ENCODE results near the gene CREB3L1. TPM values are rescaled to one million over a fixed set of nuclear protein-coding genes. Genes with fewer than 3 reads are reported as not detected.

The CREB3L1 gene
- total and polyA plus RNA-seq, 2 donors (not counting 3 experiments of a cell fraction or from before 2014, with no cell fraction given) = 0.23 to 0.84 TPM

GRCh38 chr11:46330563-46331281 lies 53.3 kb downstream of the CREB3L1 start:
- no peak overlapping the region for H3K4me3 ChIP-seq (replicated peaks in 1 of 3; ENCODE audit: insufficient read depth in 1 of 3, low read depth in 1 of 3, low read length in 3 of 3)
- no peaks in the 10 kb centered on the region for H3K36me3 ChIP-seq (ENCODE audit: control insufficient read depth in 2 of 2, extremely low read depth in 1 of 2, insufficient read depth in 2 of 2, low read length in 2 of 2)
- intact Hi-C loops (cut with micrococcal nuclease) (no loop called here), dilution Hi-C loops (cut with MboI; ENCODE audit: extremely low pct_ligation_motif_present, low sequenced_read_pairs) (no loop called here)
- peaks cover 46 to 51% of the 10 kb centered on the region in 2 experiments for H3K27me3 ChIP-seq (ENCODE audit: control insufficient read depth in 2 of 2, insufficient read depth in 2 of 2, low read length in 2 of 2)
- H3K9me3 ChIP-seq (replicated peaks; ENCODE audit: control insufficient read depth, insufficient read depth, low read length) = no peaks in the 10 kb centered on the region
- H3K27ac ChIP-seq (ENCODE audit: insufficient read depth, low read depth, low read length) = no peak overlapping the region
- no peaks in the 10 kb centered on the region for H3K4me1 ChIP-seq (ENCODE audit: control insufficient read depth, extremely low read depth, insufficient read depth, low read length)
- CTCF ChIA-PET = interaction anchor here (0.9 to 4.0 kb wide), 9 partner anchors 9 to 41 kb away, joined by 3 to 30 read pairs (median 6); no protein-coding TSS in a partner anchor
- TF ChIP-seq MAX (IDR thresholded peaks at IDR 0.05; ENCODE audit: insufficient read depth, insufficient read length) = no peak
- TF ChIP-seq POLR2AphosphoS5 (IDR thresholded peaks at IDR 0.05; ENCODE audit: insufficient read depth, low read depth, low read length) = no peak
- no peak for TF ChIP-seq GATA2 (IDR thresholded peaks at IDR 0.05; ENCODE audit: insufficient read depth, insufficient read length, low read depth, low read length)
- no peak for TF ChIP-seq POLR2A (IDR thresholded peaks at IDR 0.05; ENCODE audit: low read depth, low read length)
- no peak for TF ChIP-seq MYC (IDR thresholded peaks at IDR 0.05; ENCODE audit: low read depth, low read length)
- no peak for TF ChIP-seq EZH2 (IDR thresholded peaks at IDR 0.05; ENCODE audit: borderline replicate concordance, low read depth, low read length, severe bottlenecking)
- TF ChIP-seq JUN (IDR thresholded peaks at IDR 0.05; ENCODE audit: borderline replicate concordance, insufficient read depth, insufficient read length, low read depth) = no peak
- no peak for TF ChIP-seq FOS (IDR thresholded peaks at IDR 0.05; ENCODE audit: borderline replicate concordance, insufficient read depth, low read length)
- TF ChIP-seq CTCF (IDR thresholded peaks at IDR 0.05; ENCODE audit: extremely low read depth in 1 of 2, insufficient read depth in 1 of 2, low read depth in 1 of 2, low read length in 2 of 2) = no peak
- H2AFZ ChIP-seq (ENCODE audit: low read depth, low read length) = no peak overlapping the region
- FAIRE-seq (no peak), DNase-seq (ENCODE audit: low read depth, low spot score) (no peak)
- H3K4me2 ChIP-seq (ENCODE audit: insufficient read depth, low read length) = no peak overlapping the region
- H4K20me1 ChIP-seq (replicated peaks; ENCODE audit: control insufficient read depth, extremely low read depth, insufficient read depth, low read length) = no peaks in the 10 kb centered on the region
- no TSS peak for BruUV-seq (replicated peaks)
- no peaks in the 10 kb centered on the region for H3K79me2 ChIP-seq (ENCODE audit: control insufficient read depth, insufficient read depth, low read length)
- no peaks in the 10 kb centered on the region for H3K9me1 ChIP-seq (replicated peaks; ENCODE audit: control insufficient read depth, extremely low read depth, insufficient read depth, low read length)
- POLR2A ChIA-PET = no interaction called here
- no peak overlapping the region for H3K9ac ChIP-seq (replicated peaks; ENCODE audit: extremely low read depth, insufficient read depth, low read length)

Measured in endothelial cell of umbilical vein (primary cell).